ENCODE measurements around the gene FAM216B.

Gene FAM216B

DNA sequence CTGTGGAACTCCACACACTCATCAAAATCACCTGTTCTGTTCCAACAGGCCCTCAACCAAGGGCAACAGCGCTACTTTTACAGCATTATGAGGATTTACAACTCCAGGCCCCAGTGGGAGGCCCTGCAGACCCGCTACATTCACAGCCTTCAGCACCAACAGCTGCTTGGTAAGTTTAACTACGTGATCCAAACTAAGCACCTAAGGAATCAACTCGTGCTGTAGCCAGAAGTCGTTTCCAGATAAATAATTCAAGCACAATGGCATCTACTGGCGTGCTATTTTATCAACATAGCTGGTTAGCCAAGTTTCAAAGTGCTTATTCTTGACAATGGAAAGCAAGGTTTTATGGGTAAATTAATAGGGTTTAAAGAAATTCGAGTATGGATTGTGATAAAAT, 5.3 kb downstream of the FAM216B start:
- no peak overlapping the region for H3K4me3 ChIP-seq (ENCODE audit: low read length)
- H3K27me3 ChIP-seq (ENCODE audit: insufficient read depth, low read length): no peaks in the 10 kb centered on the region
- H3K4me1 ChIP-seq (ENCODE audit: insufficient read depth, low read length): peaks cover 5% of the 10 kb centered on the region; the same call in 1 of the 2 replicates
- H3K36me3 ChIP-seq (ENCODE audit: insufficient read depth, low read depth, low read length): no peaks in the 10 kb centered on the region
- H3K9me3 ChIP-seq (ENCODE audit: insufficient read depth, low read depth, low read length): no peaks in the 10 kb centered on the region
- H3K9ac ChIP-seq (ENCODE audit: low read depth, low read length): no peak overlapping the region
- H3K27ac ChIP-seq (ENCODE audit: low read length): no peak overlapping the region

GRCh38 chr13:42788601-42789000, 7.2 kb downstream of the FAM216B start:
- Histone ChIP-seq H3K4me3 (ENCODE audit: low read length) (no peak overlapping the region), H3K36me3 (ENCODE audit: insufficient read depth, low read depth, low read length) (no peaks in the 10 kb centered on the region), H3K9ac (ENCODE audit: low read depth, low read length) (no peak overlapping the region), H3K27me3 (ENCODE audit: insufficient read depth, low read length) (no peaks in the 10 kb centered on the region), H3K4me1 (ENCODE audit: insufficient read depth, low read length) (peaks cover 5% of the 10 kb centered on the region; the same call in 1 of the 2 replicates), H3K9me3 (ENCODE audit: insufficient read depth, low read depth, low read length) (no peaks in the 10 kb centered on the region), H3K27ac (ENCODE audit: low read length) (no peak overlapping the region)

DNA sequence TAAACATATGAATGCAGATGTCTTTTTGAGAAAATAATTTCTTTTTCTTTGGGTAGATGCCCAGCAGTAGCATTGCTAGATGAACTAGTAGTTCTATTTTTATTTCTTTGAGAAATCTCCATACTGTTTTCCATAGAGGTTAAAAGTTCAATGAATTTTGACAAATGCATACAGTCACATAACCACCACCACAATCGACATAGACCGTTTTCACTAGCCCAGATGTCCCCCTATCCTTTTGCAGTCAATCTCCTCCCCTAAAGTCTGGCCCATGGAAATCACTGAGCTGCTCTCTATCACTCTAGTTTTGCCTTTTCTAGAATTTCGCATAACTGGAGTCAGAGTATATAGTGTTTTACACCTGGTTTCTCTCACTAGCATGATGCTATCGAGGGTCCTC, 10.8 kb downstream of the FAM216B start:
- Histone ChIP-seq H3K36me3 (ENCODE audit: insufficient read depth, low read depth, low read length) (no peaks in the 10 kb centered on the region), H3K9ac (ENCODE audit: low read depth, low read length) (no peak overlapping the region), H3K27me3 (ENCODE audit: insufficient read depth, low read length) (no peaks in the 10 kb centered on the region), H3K4me1 (ENCODE audit: insufficient read depth, low read length) (peaks cover 15% of the 10 kb centered on the region; the same call in 1 of the 2 replicates), H3K27ac (ENCODE audit: low read length) (no peak overlapping the region), H3K9me3 (ENCODE audit: insufficient read depth, low read depth, low read length) (no peaks in the 10 kb centered on the region), H3K4me3 (ENCODE audit: low read length) (no peak overlapping the region)

DNA sequence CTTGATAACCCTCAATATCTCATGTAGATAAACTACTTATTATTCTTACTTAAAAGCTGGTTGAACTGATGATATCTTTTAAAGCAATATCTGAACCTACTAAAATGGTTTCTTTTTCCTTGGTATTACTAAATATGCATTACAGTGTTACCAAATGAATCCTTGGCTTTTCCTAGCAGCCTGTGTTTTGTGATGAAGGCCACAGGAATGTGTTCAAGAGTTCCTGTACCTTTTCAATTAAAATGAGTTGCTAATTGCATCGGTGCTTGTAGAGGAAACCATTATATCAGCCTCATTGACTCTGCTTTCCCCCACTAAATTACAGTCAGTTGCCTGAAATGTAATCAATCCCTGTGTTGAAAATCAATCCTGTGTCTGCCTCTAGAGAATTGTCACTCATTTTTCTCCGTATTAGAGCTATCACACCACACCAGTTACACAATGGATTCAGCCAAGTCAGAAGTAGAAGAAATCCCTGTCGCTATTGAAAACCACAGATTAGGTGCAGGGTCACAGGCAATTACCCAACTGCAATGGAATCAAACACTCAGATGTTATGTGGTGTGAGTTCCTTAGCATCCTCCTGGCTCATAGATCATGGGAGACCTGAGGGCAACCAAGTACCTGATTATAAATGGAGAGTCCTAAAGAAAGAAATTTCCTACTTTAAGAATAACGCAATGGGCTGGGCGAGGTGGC, 13.3 kb downstream of the FAM216B start:
- Histone ChIP-seq H3K9me3 (ENCODE audit: insufficient read depth, low read depth, low read length) (no peaks in the 10 kb centered on the region), H3K4me3 (ENCODE audit: low read length) (no peak overlapping the region), H3K4me1 (ENCODE audit: insufficient read depth, low read length) (peaks cover 14% of the 10 kb centered on the region; the same call in 1 of the 2 replicates), H3K36me3 (ENCODE audit: insufficient read depth, low read depth, low read length) (no peaks in the 10 kb centered on the region), H3K9ac (ENCODE audit: low read depth, low read length) (no peak overlapping the region), H3K27ac (ENCODE audit: low read length) (no peak overlapping the region), H3K27me3 (ENCODE audit: insufficient read depth, low read length) (no peaks in the 10 kb centered on the region)

DNA sequence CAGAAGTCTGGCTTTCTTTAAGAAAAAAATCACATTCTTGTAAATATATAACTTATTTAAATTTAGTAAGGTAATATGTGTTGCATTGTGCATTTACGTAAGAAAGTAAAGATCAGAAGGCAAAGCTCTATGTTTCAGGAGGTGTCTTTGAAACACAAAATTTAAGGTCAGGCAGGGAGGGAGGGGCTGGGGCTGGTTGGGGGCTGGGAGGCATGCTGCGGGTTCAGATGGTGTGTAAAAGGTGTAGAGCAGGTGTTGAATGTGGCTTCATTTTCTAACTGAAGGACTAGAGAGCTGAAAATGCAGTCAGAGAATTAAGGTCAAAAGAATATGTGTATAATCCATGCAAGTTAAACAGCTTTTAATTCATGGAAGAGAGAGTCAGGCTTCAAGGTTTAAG, 14.3 kb downstream of the FAM216B start:
- no peak overlapping the region for H3K4me3 ChIP-seq (ENCODE audit: low read length)
- no peak overlapping the region for H3K9ac ChIP-seq (ENCODE audit: low read depth, low read length)
- no peaks in the 10 kb centered on the region for H3K36me3 ChIP-seq (ENCODE audit: insufficient read depth, low read depth, low read length)
- H3K27ac ChIP-seq (ENCODE audit: low read length): no peak overlapping the region
- H3K9me3 ChIP-seq (ENCODE audit: insufficient read depth, low read depth, low read length): no peaks in the 10 kb centered on the region
- no peaks in the 10 kb centered on the region for H3K27me3 ChIP-seq (ENCODE audit: insufficient read depth, low read length)
- peaks cover 14% of the 10 kb centered on the region; the same call in 1 of the 2 replicates for H3K4me1 ChIP-seq (ENCODE audit: insufficient read depth, low read length)

- Histone ChIP-seq H3K9me3 (ENCODE audit: insufficient read depth, low read depth, low read length) (no peaks in the 10 kb centered on the region), H3K4me3 (ENCODE audit: low read length) (no peak overlapping the region), H3K9ac (ENCODE audit: low read depth, low read length) (no peak overlapping the region), H3K27me3 (ENCODE audit: insufficient read depth, low read length) (no peaks in the 10 kb centered on the region), H3K27ac (ENCODE audit: low read length) (no peak overlapping the region), H3K36me3 (ENCODE audit: insufficient read depth, low read depth, low read length) (no peaks in the 10 kb centered on the region), H3K4me1 (ENCODE audit: insufficient read depth, low read length) (peaks cover 14% of the 10 kb centered on the region; the same call in 1 of the 2 replicates)
Measured at GRCh38 chr13:42796747-42797356, 15.5 kb downstream of the FAM216B start.

DNA sequence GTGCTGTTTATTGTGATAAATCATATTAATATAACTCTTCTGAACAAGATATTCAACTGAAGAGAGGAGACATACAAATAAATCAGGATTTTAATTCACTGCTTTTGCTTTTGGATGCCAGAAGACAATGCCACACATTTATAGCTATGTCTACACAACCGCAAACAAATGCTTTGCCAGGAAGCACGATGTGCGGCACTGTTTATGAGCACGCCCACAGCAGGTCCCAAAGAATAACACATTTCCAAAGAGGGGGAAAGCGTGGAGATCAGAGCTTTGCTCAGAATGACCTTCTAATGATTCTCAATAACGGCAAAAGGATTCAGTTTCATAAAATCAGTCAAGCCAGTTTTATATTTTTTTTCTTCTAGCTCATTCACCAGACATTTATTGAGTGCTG, 16.7 kb downstream of the FAM216B start:
- peaks cover 14% of the 10 kb centered on the region; the same call in 1 of the 2 replicates for H3K4me1 ChIP-seq (ENCODE audit: insufficient read depth, low read length)
- H3K4me3 ChIP-seq (ENCODE audit: low read length): no peak overlapping the region

GRCh38 chr13:42800109-42800643, 18.8 kb downstream of the FAM216B start:
- Histone ChIP-seq H3K27me3 (ENCODE audit: insufficient read depth, low read length) (no peaks in the 10 kb centered on the region), H3K27ac (ENCODE audit: low read length) (no peak overlapping the region), H3K9me3 (ENCODE audit: insufficient read depth, low read depth, low read length) (no peaks in the 10 kb centered on the region), H3K36me3 (ENCODE audit: insufficient read depth, low read depth, low read length) (no peaks in the 10 kb centered on the region), H3K4me3 (ENCODE audit: low read length) (no peak overlapping the region), H3K4me1 (ENCODE audit: insufficient read depth, low read length) (peaks cover 6% of the 10 kb centered on the region; the same call in 1 of the 2 replicates), H3K9ac (ENCODE audit: low read depth, low read length) (no peak overlapping the region)

More for the DNA sequence above, 16.7 kb downstream of the FAM216B start:
- no peak overlapping the region for H3K27ac ChIP-seq (ENCODE audit: low read length)
- no peaks in the 10 kb centered on the region for H3K36me3 ChIP-seq (ENCODE audit: insufficient read depth, low read depth, low read length)
- no peaks in the 10 kb centered on the region for H3K9me3 ChIP-seq (ENCODE audit: insufficient read depth, low read depth, low read length)
- no peak overlapping the region for H3K9ac ChIP-seq (ENCODE audit: low read depth, low read length)
- H3K27me3 ChIP-seq (ENCODE audit: insufficient read depth, low read length): no peaks in the 10 kb centered on the region

- Histone ChIP-seq H3K27me3 (ENCODE audit: insufficient read depth, low read length) (no peaks in the 10 kb centered on the region), H3K4me3 (ENCODE audit: low read length) (no peak overlapping the region), H3K4me1 (ENCODE audit: insufficient read depth, low read length) (no peaks in the 10 kb centered on the region), H3K27ac (ENCODE audit: low read length) (no peak overlapping the region), H3K9ac (ENCODE audit: low read depth, low read length) (no peak overlapping the region), H3K36me3 (ENCODE audit: insufficient read depth, low read depth, low read length) (no peaks in the 10 kb centered on the region), H3K9me3 (ENCODE audit: insufficient read depth, low read depth, low read length) (no peaks in the 10 kb centered on the region)
Measured at GRCh38 chr13:42803563-42804204, 22.3 kb downstream of the FAM216B start.

- Histone ChIP-seq H3K36me3 (ENCODE audit: insufficient read depth, low read depth, low read length) (no peaks in the 10 kb centered on the region), H3K9ac (ENCODE audit: low read depth, low read length) (no peak overlapping the region), H3K4me3 (ENCODE audit: low read length) (no peak overlapping the region), H3K27ac (ENCODE audit: low read length) (no peak overlapping the region), H3K9me3 (ENCODE audit: insufficient read depth, low read depth, low read length) (no peaks in the 10 kb centered on the region), H3K4me1 (ENCODE audit: insufficient read depth, low read length) (no peaks in the 10 kb centered on the region), H3K27me3 (ENCODE audit: insufficient read depth, low read length) (no peaks in the 10 kb centered on the region)
Measured at GRCh38 chr13:42804244-42804874, 23.0 kb downstream of the FAM216B start.

DNA sequence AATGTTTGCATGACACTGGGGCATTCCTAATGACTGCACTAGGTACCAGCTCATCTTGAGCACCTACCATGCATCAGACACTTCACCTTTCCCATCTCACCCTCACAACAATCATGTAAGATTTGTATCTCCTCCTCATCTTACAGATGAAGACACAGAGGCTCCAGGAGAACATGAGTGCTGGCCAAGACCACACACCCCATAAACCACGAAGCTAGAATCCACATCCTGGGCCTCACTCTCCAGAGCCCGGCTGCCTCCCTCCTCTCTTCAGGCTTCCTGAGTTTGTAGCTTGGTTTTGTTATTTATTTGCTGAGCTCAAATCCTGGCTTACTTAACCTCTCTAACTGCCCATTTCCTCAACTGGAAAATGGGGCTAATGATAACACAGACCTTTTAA, 25.9 kb downstream of the FAM216B start:
- no peaks in the 10 kb centered on the region for H3K9me3 ChIP-seq (ENCODE audit: insufficient read depth, low read depth, low read length)
- no peaks in the 10 kb centered on the region for H3K36me3 ChIP-seq (ENCODE audit: insufficient read depth, low read depth, low read length)
- no peak overlapping the region for H3K9ac ChIP-seq (ENCODE audit: low read depth, low read length)
- H3K4me3 ChIP-seq (ENCODE audit: low read length): no peak overlapping the region
- no peaks in the 10 kb centered on the region for H3K27me3 ChIP-seq (ENCODE audit: insufficient read depth, low read length)
- H3K4me1 ChIP-seq (ENCODE audit: insufficient read depth, low read length): no peaks in the 10 kb centered on the region
- H3K27ac ChIP-seq (ENCODE audit: low read length): no peak overlapping the region
